H9 (cell line): ENCODE results near the gene MCRIP2. TPM values are rescaled to one million over a fixed set of nuclear protein-coding genes. Genes with fewer than 3 reads are reported as not detected.

Experiments
- DNase-seq: peaks from one replicate; pipeline ENCODE4 v3.0.0-alpha.2; 2017
- H2AFZ ChIP-seq: one replicate; pipeline ENCODE4 v1.6.1; 2013; ENCODE audit warnings: mild to moderate bottlenecking, low read length, control low read depth, moderate library complexity
- H2AK5ac ChIP-seq: 2 replicates; pipeline ENCODE4 v1.6.1; 2013; ENCODE audit warnings: low read length, control low read depth, mixed read lengths; ENCODE audit not compliant: insufficient read length
- H2BK120ac ChIP-seq: one replicate; pipeline ENCODE4 v1.6.1; 2013; ENCODE audit warnings: low read depth, mild to moderate bottlenecking, low read length, control low read depth, inconsistent platforms; ENCODE audit not compliant: poor library complexity, severe bottlenecking
- H2BK12ac ChIP-seq: 2 replicates; pipeline ENCODE4 v1.6.1; 2013; ENCODE audit warnings: low read length, control low read depth, mixed read lengths, low read depth; ENCODE audit not compliant: insufficient read length
- H2BK15ac ChIP-seq: 2 replicates; pipeline ENCODE4 v1.6.1; 2013; ENCODE audit warnings: low read depth, low read length, control low read depth
- H2BK20ac ChIP-seq: one replicate; pipeline ENCODE4 v1.6.1; 2013; ENCODE audit warnings: low read depth, mild to moderate bottlenecking, low read length, control low read depth, inconsistent platforms; ENCODE audit not compliant: poor library complexity, severe bottlenecking
- H2BK5ac ChIP-seq: 2 replicates; pipeline ENCODE4 v1.6.1; 2013; ENCODE audit warnings: low read length, control low read depth, mixed read lengths; ENCODE audit not compliant: insufficient read length
- H3K14ac ChIP-seq: 2 replicates; pipeline ENCODE4 v1.6.1; 2013; ENCODE audit warnings: low read length, control low read depth; ENCODE audit not compliant: insufficient read depth
- H3K18ac ChIP-seq: 2 replicates; pipeline ENCODE4 v1.6.1; 2013; ENCODE audit warnings: low read depth, mild to moderate bottlenecking, mixed read lengths, low read length, control low read depth; ENCODE audit not compliant: insufficient read length
- H3K23ac ChIP-seq: 2 replicates; pipeline ENCODE4 v1.6.1; 2013; ENCODE audit warnings: low read length, control low read depth, mixed read lengths, low read depth; ENCODE audit not compliant: insufficient read length
- H3K23me2 ChIP-seq: 2 replicates; pipeline ENCODE4 v1.6.1; 2013; ENCODE audit warnings: low read depth, mild to moderate bottlenecking, mixed read lengths, low read length, control low read depth; ENCODE audit not compliant: insufficient read length, poor library complexity, severe bottlenecking
- H3K27ac ChIP-seq: 2 replicates; pipeline ENCODE4 v1.5.1; 2013; ENCODE audit warnings: low read length, control low read depth, mixed read lengths, low read depth; ENCODE audit not compliant: insufficient read length
- H3K27me3 ChIP-seq: 2 replicates; pipeline ENCODE4 v1.6.1; 2013; ENCODE audit warnings: low read length, control low read depth, inconsistent platforms; ENCODE audit not compliant: insufficient read depth
- H3K4ac ChIP-seq: 2 replicates; pipeline ENCODE4 v1.6.1; 2013; ENCODE audit warnings: low read depth, mild to moderate bottlenecking, control low read depth, inconsistent platforms, low read length, moderate library complexity
- H3K4me1 ChIP-seq: 2 replicates; pipeline ENCODE4 v1.6.1; 2013; ENCODE audit warnings: low read length, control low read depth, inconsistent platforms; ENCODE audit not compliant: insufficient read depth
- H3K4me2 ChIP-seq: 2 replicates; pipeline ENCODE4 v1.6.1; 2013; ENCODE audit warnings: low read length, control low read depth, mixed read lengths; ENCODE audit not compliant: insufficient read length, insufficient read depth
- H3K56ac ChIP-seq: 2 replicates; pipeline ENCODE4 v1.6.1; 2013; ENCODE audit warnings: low read depth, mild to moderate bottlenecking, mixed read lengths, low read length, control low read depth; ENCODE audit not compliant: insufficient read length
- H3K79me1 ChIP-seq: 2 replicates; pipeline ENCODE4 v1.6.1; 2013; ENCODE audit warnings: low read depth, mild to moderate bottlenecking, moderate library complexity, low read length, control low read depth, inconsistent platforms; ENCODE audit not compliant: insufficient read depth, poor library complexity, severe bottlenecking
- H3K79me2 ChIP-seq: 2 replicates; pipeline ENCODE4 v1.6.1; 2013; ENCODE audit warnings: low read length, control low read depth, inconsistent platforms; ENCODE audit not compliant: insufficient read depth
- H3K9ac ChIP-seq: 2 replicates; pipeline ENCODE4 v1.6.1; 2013; ENCODE audit warnings: low read length, control low read depth, mixed read lengths; ENCODE audit not compliant: insufficient read length; ENCODE audit errors: extremely low read depth
- H3K9me3 ChIP-seq: one replicate; pipeline ENCODE4 v1.6.1; 2013; ENCODE audit warnings: low read depth, low read length, inconsistent platforms; ENCODE audit not compliant: control insufficient read depth
- H3T11ph ChIP-seq: one replicate; pipeline ENCODE4 v1.6.1; 2013; ENCODE audit warnings: mild to moderate bottlenecking, low read length, control low read depth, inconsistent platforms
- H4K20me1 ChIP-seq: one replicate; pipeline ENCODE4 v1.6.1; 2013; ENCODE audit not compliant: control insufficient read depth, insufficient read length, insufficient read depth
- H4K5ac ChIP-seq: 2 replicates; pipeline ENCODE4 v1.6.1; 2013; ENCODE audit warnings: low read depth, mild to moderate bottlenecking, mixed read lengths, low read length, control low read depth; ENCODE audit not compliant: insufficient read length
- H4K8ac ChIP-seq: replicated peaks from 2 replicates; pipeline ENCODE4 v1.6.1; 2013; ENCODE audit warnings: low read length, control low read depth, mixed read lengths, low read depth; ENCODE audit not compliant: insufficient read length
- H4K91ac ChIP-seq: 2 replicates; pipeline ENCODE4 v1.6.1; 2013; ENCODE audit warnings: low read depth, mild to moderate bottlenecking, moderate library complexity, mixed read lengths, low read length, control low read depth; ENCODE audit not compliant: insufficient read length
- H3K27ac Mint-ChIP-seq, 3 experiments: 2 replicates in 2 of 3; 3 replicates in 1 of 3; pipeline ENCODE4 v1.8.0; 2020 to 2021; ENCODE audit warnings: mixed read lengths in 3 of 3, mild to moderate bottlenecking in 1 of 3, moderate library complexity in 1 of 3
- H3K27me3 Mint-ChIP-seq: 2 replicates; pipeline ENCODE4 v1.8.0; 2021; ENCODE audit warnings: low read depth, mild to moderate bottlenecking, moderate library complexity, mixed read lengths
- H3K36me3 Mint-ChIP-seq, 3 experiments: 2 replicates in 2 of 3; 3 replicates in 1 of 3; pipeline ENCODE4 v1.8.0; 2020 to 2021; ENCODE audit warnings: low read depth in 3 of 3, mixed read lengths in 3 of 3; ENCODE audit not compliant: insufficient read depth in 1 of 3
- H3K4me1 Mint-ChIP-seq, 2 experiments: 2 replicates each; pipeline ENCODE4 v1.8.0; 2020; ENCODE audit warnings: mixed read lengths in 2 of 2
- H3K4me3 Mint-ChIP-seq, 2 experiments: 2 replicates in 1 of 2; 3 replicates in 1 of 2; pipeline ENCODE4 v1.8.0; 2020 to 2021; ENCODE audit warnings: mild to moderate bottlenecking in 2 of 2, mixed read lengths in 2 of 2, moderate library complexity in 1 of 2
- H3K9me3 Mint-ChIP-seq, 2 experiments: 2 replicates in 1 of 2; 3 replicates in 1 of 2; pipeline ENCODE4 v1.8.0; 2020; ENCODE audit warnings: mild to moderate bottlenecking in 2 of 2, mixed read lengths in 2 of 2, moderate library complexity in 1 of 2
- WGBS: extraction: QIAGEN DNeasy Blood & Tissue Kit; methylation state at CpG from one replicate; pipeline ENCODE4 v1.1.7; 2013; ENCODE audit warnings: missing lambda C conversion rate, low lambda C conversion rate, mixed read lengths; ENCODE audit not compliant: insufficient read length; ENCODE audit errors: extremely low coverage; 5-methylcytosine and 5-hydroxymethylcytosine counted together
- total RNA-seq: library from RNA; stranded (reverse); gene quantifications from 2 replicates; pipeline ENCODE4 v1.2.1, GENCODE V29; 2021
- TF ChIP-seq, protein P1 (sequence below): fragments of 200-600 bp; sonication (generic); conservative IDR thresholded peaks from 3 replicates; pipeline ENCODE4 v1.8.0; 2021; ENCODE audit warnings: antibody characterized with exemption, mild to moderate bottlenecking

The MCRIP2 gene
- total RNA-seq, 1 experiment from 2014 or later, result 52.5 TPM

- H3K27ac Mint-ChIP-seq, result peak overlapping the region in 1 of 3 experiments; percentile 49; a peak in 1 of 7 replicates
- Histone ChIP-seq H3K4me1 (no peaks in the 10 kb centered on the region; the same call in 1 of the 2 replicates), H4K8ac (no peak overlapping the region), H3K23ac (no peak overlapping the region), H4K20me1 (no peaks in the 10 kb centered on the region), H3K27me3 (no peaks in the 10 kb centered on the region), H4K5ac (no peak overlapping the region), H3T11ph (no peak overlapping the region), H2BK12ac (no peak overlapping the region), H2AK5ac (no peak overlapping the region), H3K4me2 (no peak overlapping the region), H3K4ac (no peak overlapping the region), H2BK20ac (no peak overlapping the region), H3K79me1 (no peaks in the 10 kb centered on the region), H3K27ac (no peak overlapping the region), H2BK5ac (no peak overlapping the region), H3K18ac (no peak overlapping the region), H2BK15ac (no peak overlapping the region), H2AFZ (no peak overlapping the region), H4K91ac (no peak overlapping the region), H3K9me3 (no peaks in the 10 kb centered on the region), H3K56ac (no peak overlapping the region), H2BK120ac (no peak overlapping the region), H3K14ac (no peak overlapping the region; the same call in 1 of the 2 replicates), H3K9ac (no peak overlapping the region), H3K23me2 (peaks cover 8% of the 10 kb centered on the region), H3K79me2 (no peaks in the 10 kb centered on the region)
- no peaks in the 10 kb centered on the region for H3K9me3 Mint-ChIP-seq
- H3K36me3 Mint-ChIP-seq, result peaks cover 0 to 10% (median 0%) of the 10 kb centered on the region in 3 experiments; a peak in 3 of 7 replicates
- H3K4me1 Mint-ChIP-seq, result peaks cover 16 to 48% of the 10 kb centered on the region in 2 experiments
- WGBS, result no CpG with 5 or more reads among the region's 29 CpGs
- H3K27me3 Mint-ChIP-seq, result no peaks in the 10 kb centered on the region
- DNase-seq, result peak; percentile 36
- TF ChIP-seq, protein P1, sequence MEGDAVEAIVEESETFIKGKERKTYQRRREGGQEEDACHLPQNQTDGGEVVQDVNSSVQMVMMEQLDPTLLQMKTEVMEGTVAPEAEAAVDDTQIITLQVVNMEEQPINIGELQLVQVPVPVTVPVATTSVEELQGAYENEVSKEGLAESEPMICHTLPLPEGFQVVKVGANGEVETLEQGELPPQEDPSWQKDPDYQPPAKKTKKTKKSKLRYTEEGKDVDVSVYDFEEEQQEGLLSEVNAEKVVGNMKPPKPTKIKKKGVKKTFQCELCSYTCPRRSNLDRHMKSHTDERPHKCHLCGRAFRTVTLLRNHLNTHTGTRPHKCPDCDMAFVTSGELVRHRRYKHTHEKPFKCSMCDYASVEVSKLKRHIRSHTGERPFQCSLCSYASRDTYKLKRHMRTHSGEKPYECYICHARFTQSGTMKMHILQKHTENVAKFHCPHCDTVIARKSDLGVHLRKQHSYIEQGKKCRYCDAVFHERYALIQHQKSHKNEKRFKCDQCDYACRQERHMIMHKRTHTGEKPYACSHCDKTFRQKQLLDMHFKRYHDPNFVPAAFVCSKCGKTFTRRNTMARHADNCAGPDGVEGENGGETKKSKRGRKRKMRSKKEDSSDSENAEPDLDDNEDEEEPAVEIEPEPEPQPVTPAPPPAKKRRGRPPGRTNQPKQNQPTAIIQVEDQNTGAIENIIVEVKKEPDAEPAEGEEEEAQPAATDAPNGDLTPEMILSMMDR, result no peak
- H3K4me3 Mint-ChIP-seq, result no peak overlapping the region
Measured at GRCh38 chr16:626787-627453, 14.7 kb upstream of the MCRIP2 start.
